ENCODE results near the gene CNGA4.

Gene CNGA4, protein sequence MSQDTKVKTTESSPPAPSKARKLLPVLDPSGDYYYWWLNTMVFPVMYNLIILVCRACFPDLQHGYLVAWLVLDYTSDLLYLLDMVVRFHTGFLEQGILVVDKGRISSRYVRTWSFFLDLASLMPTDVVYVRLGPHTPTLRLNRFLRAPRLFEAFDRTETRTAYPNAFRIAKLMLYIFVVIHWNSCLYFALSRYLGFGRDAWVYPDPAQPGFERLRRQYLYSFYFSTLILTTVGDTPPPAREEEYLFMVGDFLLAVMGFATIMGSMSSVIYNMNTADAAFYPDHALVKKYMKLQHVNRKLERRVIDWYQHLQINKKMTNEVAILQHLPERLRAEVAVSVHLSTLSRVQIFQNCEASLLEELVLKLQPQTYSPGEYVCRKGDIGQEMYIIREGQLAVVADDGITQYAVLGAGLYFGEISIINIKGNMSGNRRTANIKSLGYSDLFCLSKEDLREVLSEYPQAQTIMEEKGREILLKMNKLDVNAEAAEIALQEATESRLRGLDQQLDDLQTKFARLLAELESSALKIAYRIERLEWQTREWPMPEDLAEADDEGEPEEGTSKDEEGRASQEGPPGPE

DNA sequence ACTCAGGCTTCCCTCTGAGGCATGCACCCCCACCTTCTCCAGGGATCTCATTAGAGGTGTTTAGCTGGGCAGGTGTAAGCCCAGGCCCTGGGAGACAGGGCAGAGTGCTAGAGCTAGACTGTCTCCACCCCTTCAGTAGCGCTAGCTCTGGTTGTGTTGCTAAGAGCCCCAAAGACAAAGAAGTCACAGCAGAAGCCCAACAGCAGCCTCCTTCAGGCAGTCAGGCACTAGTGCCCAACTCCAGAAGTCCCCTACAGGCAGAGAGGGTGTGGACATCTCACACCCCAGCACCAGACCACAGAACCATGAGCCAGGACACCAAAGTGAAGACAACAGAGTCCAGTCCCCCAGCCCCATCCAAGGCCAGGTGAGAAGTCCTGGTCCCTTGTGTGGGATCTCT, at the start of gene CNGA4:
TSS of gene CNGA4 (plus strand) at position 188 of the 400 bp plus-strand sequence. CDS start at position 306, 118 bp downstream.
- no peak for DNase-seq

DNA sequence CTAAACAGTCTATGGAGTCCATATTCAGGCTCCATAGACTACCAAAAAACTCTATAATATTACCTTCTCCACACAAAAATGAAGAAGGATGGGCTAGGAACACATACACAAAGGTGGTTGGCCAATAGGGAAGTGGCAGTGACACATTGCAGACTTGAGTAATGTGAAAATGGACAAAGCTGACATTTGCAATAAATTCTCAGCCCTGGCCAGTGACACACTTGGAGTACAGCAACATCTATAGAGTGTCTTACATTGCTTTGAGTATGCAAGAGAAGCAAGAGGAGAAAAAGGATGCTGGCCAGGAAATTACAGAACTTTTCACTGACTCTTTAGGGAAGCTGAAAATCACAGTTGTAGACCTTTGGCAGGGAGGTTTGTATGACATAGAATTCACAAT, 47.1 kb upstream of the CNGA4 start:
- DNase-seq = no peak

DNA sequence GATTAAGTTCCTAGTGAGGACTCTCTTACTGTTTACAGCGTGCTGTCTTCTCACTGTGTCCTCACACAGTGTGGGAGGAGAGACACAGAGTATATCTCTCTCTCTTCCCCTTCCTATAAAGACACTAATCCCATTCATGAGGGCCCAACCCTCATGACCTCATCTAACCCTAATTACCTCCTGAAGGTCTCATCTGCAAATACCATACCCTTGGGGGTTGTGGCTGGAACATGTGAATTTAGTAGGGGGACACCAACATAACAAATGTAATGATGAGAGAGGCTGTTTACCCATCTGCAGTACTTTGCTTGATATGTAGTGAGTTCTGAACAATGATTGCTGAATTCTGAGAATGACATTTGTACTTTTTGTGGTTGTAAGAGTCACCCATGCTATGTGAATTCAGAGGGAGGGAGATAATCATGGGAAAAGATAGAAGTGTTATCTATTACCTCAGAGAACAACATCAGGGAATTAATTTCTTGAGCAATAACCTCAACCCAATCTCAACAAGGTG, 44.8 kb upstream of the CNGA4 start:
- DNase-seq = no peak

DNA sequence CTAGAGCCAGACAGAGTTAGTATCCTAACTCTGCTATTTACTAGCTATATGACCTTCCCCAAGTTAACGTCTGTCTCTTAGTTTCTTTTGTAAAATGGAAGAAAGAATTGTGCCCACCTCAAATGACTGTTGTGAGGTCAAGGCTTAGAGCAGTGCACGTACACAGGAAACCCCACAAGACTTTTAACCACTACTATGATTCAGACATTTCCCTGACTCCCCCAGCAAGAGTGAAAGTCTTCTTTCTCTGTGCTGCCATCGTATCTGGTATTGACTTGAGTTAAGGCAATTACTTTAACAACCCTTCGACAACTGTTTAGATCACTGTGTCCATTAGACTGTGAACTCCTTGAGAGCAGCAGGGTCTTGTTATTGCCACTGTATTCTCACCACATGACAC, 42.5 kb upstream of the CNGA4 start:
- DNase-seq = no peak

DNA sequence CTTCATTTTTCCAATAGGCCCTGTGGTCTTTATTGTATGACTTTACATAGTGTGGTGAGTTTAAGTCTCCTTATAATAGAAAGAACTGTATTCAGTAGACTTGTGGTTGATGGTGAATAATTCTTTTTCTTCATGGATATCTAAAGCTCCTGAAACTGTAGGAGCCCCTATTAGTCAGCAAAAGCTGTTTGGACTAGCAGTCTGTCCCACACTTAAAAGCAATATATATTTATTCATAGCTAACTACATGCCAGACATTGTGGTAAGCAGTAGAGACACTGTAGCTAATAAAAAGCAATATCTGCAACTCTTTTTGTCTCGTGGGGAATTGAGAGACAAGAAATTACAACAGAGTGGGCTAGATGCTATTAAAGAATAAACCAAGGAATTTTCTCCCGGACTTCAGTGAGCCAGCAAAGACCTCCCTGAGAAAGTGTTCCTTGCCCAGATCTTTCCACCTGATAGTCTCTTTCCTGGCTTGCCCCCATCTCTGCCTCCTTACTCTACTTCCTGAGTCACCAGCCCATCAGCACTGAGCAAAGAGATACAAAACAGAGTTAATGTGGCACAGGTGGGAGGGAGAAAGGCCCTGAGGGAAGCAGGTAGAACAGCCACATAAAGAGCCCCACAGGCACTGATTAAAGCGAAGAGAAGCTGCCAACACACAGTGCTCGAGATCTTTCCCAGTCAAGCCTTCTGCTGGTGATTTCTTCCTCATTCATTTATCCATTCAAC, 41.3 kb upstream of the CNGA4 start:
- no peak for DNase-seq

DNA sequence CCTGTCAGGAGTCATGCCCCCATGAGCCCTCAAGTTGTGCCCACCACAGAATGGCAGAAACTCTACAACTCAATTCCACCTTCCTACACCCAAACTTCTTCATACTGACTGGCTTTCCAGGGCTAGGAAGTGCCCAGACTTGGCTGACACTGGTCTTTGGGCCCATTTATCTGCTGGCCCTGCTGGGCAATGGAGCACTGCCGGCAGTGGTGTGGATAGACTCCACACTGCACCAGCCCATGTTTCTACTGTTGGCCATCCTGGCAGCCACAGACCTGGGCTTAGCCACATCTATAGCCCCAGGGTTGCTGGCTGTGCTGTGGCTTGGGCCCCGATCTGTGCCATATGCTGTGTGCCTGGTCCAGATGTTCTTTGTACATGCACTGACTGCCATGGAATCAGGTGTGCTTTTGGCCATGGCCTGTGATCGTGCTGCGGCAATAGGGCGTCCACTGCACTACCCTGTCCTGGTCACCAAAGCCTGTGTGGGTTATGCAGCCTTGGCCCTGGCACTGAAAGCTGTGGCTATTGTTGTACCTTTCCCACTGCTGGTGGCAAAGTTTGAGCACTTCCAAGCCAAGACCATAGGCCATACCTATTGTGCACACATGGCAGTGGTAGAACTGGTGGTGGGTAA, 39.6 kb upstream of the CNGA4 start, which contains the start of gene OR52W1:
TSS of gene OR52W1 (plus strand) at position 51 of the 637 bp plus-strand sequence. CDS start at position 51, 0 bp downstream.
- no peak for DNase-seq

DNA sequence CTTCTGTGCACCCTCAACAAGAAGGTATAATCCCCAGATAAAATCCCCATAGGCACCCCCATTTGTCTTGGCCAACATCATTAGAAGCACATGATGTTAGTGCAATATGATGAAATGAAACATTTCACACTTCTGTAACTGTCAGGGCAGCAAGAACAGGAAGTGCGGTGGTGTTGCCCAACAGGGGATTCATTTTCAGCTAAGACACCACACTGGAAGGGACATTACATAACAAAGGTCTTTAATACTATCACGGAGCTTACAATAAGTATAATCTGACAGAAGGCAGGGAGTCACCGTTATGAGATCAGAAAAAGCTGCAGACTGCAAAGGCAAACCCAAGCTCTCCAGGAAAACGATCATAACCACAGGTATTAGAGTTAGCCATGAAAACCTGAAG, 37.9 kb upstream of the CNGA4 start:
- DNase-seq = no peak

DNA sequence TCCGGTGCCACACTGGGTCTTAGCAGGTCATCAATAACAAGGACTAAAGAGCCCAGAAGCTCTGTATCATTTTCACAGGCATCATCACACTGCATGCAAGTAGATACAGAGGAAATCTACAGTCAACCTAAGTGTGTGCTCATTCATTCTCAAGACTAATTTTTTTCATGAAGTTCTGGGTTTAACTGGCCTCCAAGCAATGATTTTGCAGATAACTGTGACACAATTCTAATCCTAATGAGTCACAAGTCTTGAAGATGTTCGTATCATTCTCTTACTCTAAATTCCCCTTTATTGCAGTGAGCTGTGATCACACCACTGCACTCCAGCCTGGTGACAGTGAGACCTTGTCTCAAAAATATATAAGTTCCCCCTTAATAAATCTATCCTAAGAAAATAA, 37.4 kb upstream of the CNGA4 start:
- DNase-seq = no peak

DNA sequence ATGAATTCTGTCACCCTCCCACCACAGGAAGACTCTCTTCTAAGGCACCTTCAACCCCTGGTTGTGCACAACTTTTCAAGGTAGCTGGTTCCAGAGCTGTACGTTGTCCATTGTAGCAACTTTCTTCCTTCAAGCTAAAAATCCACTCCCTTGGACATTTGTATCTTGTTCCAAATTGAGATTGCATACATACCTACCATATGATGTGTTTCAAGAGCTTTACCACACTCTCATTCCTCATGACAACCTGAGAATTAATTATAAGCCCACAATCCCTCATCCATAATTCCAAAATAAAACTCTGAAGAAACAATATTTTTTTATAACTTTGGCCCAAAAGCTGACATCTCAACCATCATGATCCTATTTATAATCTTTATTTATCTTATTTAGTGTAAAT, 36.8 kb upstream of the CNGA4 start:
- no peak for DNase-seq

DNA sequence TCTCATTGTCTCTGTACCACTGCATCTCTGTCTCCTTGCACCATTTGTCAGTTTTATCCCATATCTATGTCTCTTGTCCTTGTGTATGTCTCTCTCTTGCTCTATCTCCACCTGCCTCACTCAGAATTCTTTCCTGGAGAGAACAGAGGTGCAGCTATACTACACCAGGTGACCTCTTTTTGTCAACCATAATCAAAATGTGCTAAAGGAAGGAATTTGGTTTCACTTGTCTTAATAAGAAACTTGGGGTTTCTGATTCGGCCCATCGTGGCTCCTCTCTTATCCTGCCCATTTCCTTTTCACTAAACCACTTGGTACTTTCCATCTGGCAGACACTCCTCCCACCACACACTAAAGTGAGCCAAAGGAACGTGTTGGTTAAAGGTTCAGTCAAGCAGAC, 35.6 kb upstream of the CNGA4 start:
- DNase-seq = no peak

DNA sequence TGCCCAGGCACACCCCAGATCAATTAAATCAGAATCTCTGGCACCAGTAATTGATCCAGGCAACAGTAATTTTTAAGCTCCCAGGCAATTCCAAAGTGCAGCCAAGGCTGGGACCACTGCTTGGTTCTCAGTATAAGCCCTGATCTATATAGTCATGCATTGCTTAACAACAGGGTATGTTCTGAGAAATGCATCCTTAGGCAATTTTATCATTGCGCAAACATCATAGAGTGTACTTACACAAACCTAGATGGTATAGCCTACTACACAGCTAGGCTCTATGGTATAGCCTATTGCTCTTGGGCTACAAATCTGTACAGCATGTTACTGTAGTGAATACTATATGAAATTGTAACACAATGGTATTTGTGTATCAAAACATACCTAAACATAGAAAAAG, 34.2 kb upstream of the CNGA4 start:
- DNase-seq = no peak

DNA sequence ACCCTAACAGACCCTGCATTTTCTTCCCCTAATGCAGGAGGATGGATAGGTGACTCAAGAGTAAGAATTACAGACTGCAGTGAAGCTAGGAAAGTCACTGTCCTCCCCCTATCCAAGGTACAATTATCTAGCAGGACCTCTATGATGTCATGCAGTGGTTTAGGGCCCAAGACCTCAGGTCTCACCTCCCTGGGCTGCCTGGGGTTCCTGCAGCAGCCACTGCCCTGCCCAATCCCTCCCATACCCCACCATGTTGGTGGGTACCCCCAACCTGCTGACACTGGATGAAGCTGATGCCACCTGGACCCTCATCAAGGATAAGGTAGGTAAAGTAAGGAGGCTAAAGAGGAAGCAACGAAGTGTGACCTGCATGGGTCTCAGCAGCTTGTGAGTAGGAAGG, 33.5 kb upstream of the CNGA4 start, which contains the start of gene C11orf42:
TSS of gene C11orf42 (plus strand) at position 192 of the 400 bp plus-strand sequence. CDS start at position 251, 59 bp downstream.
- DNase-seq = no peak

DNA sequence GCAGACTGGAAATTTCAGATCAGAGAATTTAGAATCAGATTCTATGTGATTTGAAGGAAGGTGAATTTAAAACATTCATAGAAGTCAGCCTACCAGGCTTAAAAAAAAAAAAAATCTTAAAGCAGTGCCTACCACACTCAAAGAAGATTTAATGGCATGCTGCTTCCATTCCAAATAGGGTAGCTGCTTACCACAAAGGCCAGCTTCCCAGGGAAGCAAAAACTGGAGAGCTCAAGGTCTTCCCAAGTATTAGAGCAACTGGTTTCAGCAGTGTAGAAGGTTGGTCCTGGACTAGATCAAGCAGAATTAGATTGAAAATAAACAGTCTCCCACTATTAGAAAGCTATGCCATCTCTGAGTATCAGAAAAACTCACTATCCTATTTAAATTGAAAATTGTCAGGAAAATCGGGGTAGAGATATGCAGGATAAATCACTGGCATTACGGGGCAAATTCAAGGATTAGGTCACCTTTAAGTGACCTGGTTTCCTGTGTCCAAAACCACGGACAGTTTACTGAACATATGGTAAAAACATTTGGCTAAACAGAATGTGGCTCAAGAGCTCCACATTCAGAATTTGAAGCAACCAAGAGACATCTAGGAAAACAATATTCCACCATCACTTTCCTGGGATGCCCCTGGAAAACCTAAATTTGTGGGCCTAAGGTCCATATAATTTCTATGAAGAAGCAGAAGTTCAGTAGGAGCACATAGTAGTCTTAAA, 32.3 kb upstream of the CNGA4 start:
- DNase-seq = no peak

DNA sequence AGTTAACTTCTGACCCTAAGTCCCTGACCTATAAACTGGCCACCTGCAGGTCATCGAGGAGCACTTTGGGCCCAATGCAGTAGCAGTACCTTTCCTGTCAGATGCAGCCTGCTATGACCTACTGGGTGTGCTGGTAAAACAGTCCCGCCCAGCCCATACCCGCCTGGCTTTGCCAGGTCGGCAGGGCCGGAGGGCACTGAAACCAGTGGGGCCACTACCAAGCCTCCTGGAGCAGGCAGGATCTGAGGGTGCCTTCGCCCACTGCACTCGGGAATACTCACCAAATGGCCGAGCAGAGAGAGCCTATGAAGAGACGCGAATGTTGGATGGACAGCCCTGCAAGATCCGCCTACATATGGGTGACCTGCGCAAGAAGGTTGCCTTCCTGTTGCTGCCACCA, 29.1 kb upstream of the CNGA4 start:
- no peak for DNase-seq

DNA sequence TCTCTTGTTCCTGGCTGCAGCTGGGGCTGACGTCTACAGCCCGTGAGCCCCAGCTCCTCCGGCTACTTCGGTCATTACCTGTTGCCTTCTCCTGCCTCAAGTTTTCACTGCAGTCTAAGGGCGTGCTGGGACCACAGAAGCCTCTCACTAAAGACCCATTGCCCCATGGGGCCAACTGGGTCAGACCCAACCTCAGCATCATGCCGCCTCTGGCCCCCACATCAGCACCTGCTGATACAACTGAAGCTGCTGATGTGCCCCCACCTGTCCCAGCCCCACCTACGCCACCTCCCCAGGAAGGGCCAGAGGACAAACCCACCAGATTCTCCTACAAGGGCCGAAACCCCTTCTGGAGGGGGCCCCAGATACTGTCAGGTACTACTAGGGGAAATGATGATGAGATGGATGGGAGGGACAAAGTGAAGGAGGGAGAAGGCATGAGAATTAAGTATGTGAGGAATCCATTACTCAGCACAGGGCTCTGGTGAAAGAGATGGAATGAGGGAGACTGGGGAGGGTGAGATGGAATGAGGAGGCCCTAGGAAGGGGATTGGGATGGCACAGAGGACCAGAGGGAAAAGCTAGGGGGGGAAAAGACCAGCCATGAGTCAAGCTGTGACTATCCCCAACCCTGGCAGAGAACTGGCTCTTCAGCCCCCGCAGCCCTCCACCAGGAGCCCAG, 28.5 kb upstream of the CNGA4 start:
- DNase-seq = no peak

DNA sequence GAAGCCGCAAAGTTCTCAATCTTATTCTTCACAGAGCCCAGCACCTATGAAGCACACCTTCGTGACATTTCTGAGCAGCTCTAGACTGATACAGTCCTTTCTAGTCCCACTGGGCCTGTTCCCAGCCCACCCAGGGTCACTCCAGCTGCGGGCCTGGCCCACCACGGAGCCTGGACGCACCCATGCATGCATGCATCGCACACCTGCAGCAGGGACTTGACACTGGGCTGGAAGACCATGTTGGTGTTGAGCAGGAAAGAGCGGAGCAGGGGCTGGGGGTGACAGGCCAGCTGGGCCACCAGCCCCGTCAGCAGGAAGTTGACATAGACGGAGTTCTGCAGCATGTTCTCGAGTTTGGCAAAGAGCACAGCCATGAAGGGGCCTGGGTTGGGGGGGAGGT, 24.4 kb upstream of the CNGA4 start:
- DNase-seq = no peak

DNA sequence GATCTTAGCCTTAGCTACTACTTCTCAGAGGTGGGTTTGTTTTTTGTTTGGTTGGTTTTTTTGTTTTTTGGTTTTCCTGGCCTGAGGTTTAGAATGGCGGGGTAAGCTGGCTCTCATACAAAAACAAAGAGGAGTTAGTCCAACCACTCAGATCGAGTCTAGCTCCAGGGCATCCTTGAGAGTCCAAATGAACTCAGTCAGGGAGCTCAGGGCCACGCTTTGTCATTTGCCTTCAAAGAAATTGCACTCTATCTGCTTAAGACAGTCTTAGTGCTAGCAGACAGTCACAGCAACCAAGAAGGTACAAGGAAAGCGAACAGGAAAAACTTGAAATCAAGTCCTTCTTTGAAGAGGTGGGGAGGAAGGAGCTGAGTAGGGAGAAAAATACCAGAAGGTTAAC, 22.4 kb upstream of the CNGA4 start:
- no peak for DNase-seq

DNA sequence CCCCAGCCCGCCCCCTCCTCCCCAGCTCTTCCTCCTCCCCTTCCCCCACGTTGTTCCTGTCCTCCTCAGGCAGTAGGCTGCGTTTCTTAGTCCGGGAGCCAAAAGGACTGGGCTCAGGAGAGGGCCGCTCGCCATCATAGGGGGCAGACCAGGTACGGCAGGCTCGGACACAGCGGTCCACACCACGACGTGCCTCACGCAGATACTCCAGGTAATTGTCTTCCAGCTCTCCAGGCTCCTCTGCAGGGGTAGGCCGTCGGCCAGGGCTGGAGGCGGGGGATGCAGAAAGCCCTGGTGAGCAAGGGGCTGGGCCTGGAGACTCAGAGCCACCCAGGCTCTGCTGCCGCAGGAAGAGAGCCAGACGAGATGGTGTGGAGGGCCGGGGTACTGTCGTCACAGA, 21.2 kb upstream of the CNGA4 start:
- DNase-seq = no peak

DNA sequence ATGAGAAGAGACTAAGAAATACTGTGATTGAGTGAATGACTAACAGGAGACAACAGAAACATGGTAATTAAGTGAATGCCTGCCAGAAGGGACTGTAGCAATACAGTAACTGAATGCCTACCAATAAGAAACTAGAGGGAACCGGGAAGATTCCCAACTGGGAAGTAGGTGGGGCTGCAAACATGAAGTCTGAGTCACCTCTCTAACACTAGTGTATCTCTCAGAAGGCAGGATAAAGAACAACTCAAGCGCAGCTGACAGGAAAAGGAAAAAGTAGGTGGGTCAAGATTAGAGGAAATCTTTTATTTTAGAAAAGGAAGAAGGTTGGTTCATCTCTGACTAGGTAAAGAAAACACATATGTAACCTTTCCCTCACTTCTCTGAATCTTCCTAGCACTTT, 19.5 kb upstream of the CNGA4 start:
- DNase-seq = no peak

DNA sequence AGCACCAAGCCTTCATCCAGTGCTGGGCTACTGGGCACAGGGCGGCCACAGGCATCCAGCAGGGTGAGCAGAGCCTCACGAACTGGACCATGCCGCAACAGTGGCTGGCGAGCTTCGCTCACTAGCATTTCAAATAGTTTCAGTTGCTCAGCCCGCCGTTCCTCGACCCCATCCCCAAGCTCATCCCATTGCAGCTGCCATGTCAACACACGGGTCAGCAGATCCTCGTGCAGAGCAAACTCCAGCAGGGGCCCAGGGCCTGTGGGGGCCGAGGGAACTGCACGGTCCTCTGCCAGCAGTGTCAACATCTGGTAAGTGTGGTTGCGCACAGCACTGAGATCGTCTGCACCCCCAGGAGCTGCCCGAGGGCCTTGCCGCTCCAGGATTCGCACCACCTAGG, 15.0 kb upstream of the CNGA4 start:
- no peak for DNase-seq

DNA sequence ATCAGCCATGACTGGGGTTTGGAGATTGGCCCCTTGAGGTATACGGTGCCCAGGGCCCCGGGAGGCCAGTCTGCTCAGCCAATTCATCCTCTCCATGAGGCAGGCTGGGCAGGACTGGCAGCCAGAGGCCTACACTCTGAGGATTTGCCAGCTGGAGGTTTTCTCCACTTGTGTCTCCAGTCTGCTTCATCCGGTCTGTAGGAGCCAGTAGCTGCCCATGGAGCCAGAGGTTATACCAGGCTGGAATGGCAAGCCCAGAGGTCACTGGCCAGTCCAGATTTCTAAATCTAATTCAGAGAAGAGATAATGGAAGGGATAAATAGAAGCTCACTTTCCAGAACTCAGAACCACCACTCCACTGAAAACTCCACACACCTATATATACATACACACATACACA, 14.5 kb upstream of the CNGA4 start:
- no peak for DNase-seq

DNA sequence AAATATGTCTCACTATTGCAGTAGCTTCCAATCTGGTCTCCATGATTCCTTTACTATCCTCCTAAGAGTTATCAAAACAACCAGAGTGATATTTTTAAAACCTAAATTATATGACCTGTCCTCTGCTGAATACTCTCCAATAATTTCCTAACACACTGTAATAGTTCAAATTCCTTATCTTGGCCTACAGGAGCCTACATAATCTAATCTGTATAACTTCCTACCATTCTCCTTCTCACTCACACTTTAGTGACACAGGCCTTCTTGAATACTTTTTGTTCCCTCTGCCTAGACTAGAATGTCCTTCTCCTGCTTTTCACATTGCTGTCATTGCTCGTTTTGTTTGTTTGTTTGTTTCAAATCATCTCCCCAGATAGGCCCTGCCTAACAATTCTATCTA, 13.9 kb upstream of the CNGA4 start:
- DNase-seq = no peak
